Type B pancreatic cell (in vitro differentiated cells): Measurements from ENCODE around the gene LRRC34. TPM values are rescaled to one million over a fixed set of nuclear protein-coding genes. Genes with fewer than 3 reads are reported as not detected.

Experiments
- DNase-seq: peaks from one replicate; pipeline ENCODE4 v3.0.0; 2021; ENCODE audit warnings: mixed read lengths; ENCODE audit not compliant: unreplicated experiment; ENCODE audit errors: extremely low spot score
- H3K27ac Mint-ChIP-seq: 2 replicates; pipeline ENCODE4 v1.8.0; 2021; ENCODE audit warnings: mild to moderate bottlenecking, mixed read lengths
- H3K27me3 Mint-ChIP-seq: 2 replicates; pipeline ENCODE4 v1.8.0; 2021; ENCODE audit warnings: mixed read lengths
- H3K36me3 Mint-ChIP-seq: 2 replicates; pipeline ENCODE4 v1.8.0; 2021; ENCODE audit warnings: mixed read lengths
- H3K4me1 Mint-ChIP-seq: one replicate; pipeline ENCODE4 v1.8.0; 2021; ENCODE audit warnings: mixed read lengths; ENCODE audit not compliant: unreplicated experiment
- H3K4me3 Mint-ChIP-seq: 2 replicates; pipeline ENCODE4 v1.8.0; 2021; ENCODE audit warnings: mild to moderate bottlenecking, mixed read lengths
- H3K9me3 Mint-ChIP-seq: 2 replicates; pipeline ENCODE4 v1.8.0; 2021; ENCODE audit warnings: mixed read lengths
- long read RNA-seq: library from polyadenylated mRNA; unstranded; transcript quantifications from one replicate; pipeline ENCODE4 v2.0.0, GENCODE V29; 2020
- total RNA-seq: library from RNA; stranded (reverse); gene quantifications from 2 replicates; pipeline ENCODE4 v1.2.1, GENCODE V29; 2021; ENCODE audit warnings: low replicate concordance
- TF ChIP-seq, protein P1 (sequence below): fragments of 200-600 bp; sonication (generic); conservative IDR thresholded peaks from 2 replicates; pipeline ENCODE4 v1.5.0; 2021; ENCODE audit warnings: antibody characterized with exemption, mild to moderate bottlenecking

Gene LRRC34, protein sequence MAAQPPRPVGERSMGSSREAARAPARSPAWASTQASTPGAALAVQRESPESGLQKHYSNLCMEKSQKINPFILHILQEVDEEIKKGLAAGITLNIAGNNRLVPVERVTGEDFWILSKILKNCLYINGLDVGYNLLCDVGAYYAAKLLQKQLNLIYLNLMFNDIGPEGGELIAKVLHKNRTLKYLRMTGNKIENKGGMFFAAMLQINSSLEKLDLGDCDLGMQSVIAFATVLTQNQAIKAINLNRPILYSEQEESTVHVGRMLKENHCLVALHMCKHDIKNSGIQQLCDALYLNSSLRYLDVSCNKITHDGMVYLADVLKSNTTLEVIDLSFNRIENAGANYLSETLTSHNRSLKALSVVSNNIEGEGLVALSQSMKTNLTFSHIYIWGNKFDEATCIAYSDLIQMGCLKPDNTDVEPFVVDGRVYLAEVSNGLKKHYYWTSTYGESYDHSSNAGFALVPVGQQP
- total RNA-seq = 2.7 and 4.0 TPM in 2 replicates
- long read RNA-seq, partial matches to known transcripts = 0 of 3 reads
- long read RNA-seq, other reads (novel, unspliced or antisense) = 1 of 3 reads

DNA sequence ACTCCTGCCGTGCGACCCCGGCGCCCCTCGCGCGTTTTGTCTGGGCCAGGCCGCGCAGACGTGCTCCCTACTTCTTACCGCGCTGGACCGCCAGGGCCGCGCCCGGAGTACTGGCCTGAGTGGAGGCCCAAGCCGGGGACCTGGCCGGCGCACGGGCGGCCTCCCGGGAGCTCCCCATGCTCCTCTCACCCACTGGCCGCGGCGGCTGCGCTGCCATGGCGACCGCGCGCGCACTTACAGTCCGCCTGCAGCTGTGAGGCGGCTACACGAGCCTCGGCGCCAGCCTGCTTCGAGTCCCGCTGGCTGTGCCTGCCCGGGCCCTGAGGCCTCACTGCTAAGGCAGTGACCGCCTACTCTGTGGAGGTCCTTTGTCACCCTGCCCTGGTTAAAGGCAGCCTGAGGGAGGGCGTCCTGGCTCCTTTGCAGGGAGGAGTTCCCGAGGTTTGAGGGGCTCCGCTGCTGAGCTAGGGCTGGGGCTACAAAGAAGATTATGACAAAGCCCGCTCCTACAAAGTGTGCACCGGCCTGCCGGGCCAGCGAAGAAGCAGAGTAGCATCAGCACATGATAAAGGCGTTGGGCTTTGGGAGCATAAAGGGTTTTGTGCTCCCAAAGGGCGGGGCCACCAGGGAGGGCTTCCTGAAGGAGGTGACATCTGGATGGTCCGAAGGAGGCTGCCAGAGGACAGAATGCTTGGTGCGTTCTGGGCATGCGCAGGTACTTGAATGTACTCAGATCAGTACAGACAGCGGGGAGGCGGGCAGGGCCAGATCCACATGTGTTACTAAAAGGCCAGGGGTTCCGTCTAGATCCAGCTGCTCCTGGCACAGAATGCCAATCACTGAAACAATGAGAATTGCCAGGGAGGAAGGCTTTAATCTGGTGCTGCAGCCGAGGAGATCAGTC lies at the start of gene LRRC34, which contains the start of gene LRRIQ4:
Gene LRRC34, minus strand, starts transcription at position 573 of the 904 bp plus-strand sequence. Its CDS starts 356 bp downstream, at position 217.
Gene LRRIQ4, plus strand, starts transcription at position 539 of the 904 bp plus-strand sequence. CDS start 9,052 bp downstream, outside the sequence.
- peak within 1 kb of the TSS; percentile 92 for H3K4me3 Mint-ChIP-seq
- H3K36me3 Mint-ChIP-seq = peaks cover 3% of the 10 kb centered on the region
- DNase-seq = peak; percentile 80
- peak within 1 kb of the TSS; percentile 78 for H3K27ac Mint-ChIP-seq
- H3K27me3 Mint-ChIP-seq = peaks cover 7% of the 10 kb centered on the region
- peaks cover 5% of the 10 kb centered on the region for H3K9me3 Mint-ChIP-seq
- peaks cover 25% of the 10 kb centered on the region for H3K4me1 Mint-ChIP-seq
- TF ChIP-seq, protein P1, sequence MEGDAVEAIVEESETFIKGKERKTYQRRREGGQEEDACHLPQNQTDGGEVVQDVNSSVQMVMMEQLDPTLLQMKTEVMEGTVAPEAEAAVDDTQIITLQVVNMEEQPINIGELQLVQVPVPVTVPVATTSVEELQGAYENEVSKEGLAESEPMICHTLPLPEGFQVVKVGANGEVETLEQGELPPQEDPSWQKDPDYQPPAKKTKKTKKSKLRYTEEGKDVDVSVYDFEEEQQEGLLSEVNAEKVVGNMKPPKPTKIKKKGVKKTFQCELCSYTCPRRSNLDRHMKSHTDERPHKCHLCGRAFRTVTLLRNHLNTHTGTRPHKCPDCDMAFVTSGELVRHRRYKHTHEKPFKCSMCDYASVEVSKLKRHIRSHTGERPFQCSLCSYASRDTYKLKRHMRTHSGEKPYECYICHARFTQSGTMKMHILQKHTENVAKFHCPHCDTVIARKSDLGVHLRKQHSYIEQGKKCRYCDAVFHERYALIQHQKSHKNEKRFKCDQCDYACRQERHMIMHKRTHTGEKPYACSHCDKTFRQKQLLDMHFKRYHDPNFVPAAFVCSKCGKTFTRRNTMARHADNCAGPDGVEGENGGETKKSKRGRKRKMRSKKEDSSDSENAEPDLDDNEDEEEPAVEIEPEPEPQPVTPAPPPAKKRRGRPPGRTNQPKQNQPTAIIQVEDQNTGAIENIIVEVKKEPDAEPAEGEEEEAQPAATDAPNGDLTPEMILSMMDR = peak; percentile 40

DNA sequence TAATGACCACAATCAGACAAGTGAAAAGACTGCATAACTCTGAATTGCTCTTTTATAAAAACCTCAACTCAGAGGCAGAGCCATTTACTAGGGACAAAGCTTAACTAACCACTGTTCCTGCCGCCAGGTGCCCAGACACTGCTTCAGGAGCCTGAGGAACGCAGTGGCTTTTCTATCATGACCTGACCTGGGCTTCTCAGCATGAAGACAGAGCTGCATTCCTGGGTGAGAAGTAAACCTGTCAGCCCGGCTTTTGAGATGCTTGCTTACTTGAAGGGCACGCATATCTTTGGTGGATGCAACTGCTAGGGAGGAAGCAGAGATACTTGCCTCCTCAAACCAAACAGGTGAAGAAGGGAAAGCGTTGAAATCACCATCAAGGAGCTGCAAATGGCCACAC lies 49.2 kb upstream of the LRRC34 start:
- Mint-ChIP-seq H3K27ac (peak overlapping the region; percentile 9), H3K27me3 (no peaks in the 10 kb centered on the region), H3K36me3 (no peaks in the 10 kb centered on the region), H3K4me1 (no peaks in the 10 kb centered on the region), H3K4me3 (no peak overlapping the region), H3K9me3 (no peaks in the 10 kb centered on the region)
- no peak for DNase-seq
- TF ChIP-seq, protein P1 = no peak

DNA sequence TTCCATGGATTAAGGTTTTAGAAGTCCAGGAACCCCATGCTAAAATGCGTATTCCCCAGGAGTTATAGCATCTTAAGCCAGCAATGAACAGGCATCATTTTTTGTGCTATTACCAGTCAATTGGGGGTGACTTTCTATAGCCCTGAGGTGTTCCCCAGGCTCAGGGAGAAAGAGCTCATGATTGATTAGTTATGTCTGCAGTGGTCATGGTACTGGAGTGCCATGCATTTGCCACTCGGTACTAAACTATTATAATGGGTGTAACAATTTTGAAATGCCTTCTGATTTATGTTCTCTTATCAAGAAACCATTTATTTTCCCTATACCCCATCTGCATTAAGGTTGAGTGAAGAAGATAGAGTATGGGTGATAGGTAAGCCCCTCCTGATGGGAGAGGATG lies 45.1 kb upstream of the LRRC34 start:
- Mint-ChIP-seq H3K27ac (no peak overlapping the region), H3K36me3 (no peaks in the 10 kb centered on the region), H3K9me3 (no peaks in the 10 kb centered on the region), H3K4me1 (no peaks in the 10 kb centered on the region), H3K4me3 (no peak overlapping the region), H3K27me3 (no peaks in the 10 kb centered on the region)
- TF ChIP-seq, protein P1 = no peak
- DNase-seq = no peak

DNA sequence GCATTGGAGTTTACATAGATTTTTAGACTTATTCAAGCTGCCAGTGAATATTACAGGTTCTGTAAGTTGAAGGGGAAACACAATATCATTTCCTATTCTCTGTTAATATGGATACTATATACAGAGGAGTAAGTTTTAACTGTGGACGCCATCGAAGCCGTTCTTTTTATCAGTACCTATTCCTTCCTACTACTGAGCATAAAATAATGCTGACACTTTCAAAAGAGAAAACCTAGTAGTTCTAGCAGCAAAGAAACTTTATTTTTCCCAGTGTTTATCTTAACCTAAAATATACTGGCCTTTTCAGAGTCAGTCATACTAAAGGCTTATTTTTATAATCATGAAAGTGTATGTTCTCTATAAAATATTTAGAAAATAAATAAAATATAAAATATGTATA lies 42.8 kb upstream of the LRRC34 start:
- H3K4me1 Mint-ChIP-seq = no peaks in the 10 kb centered on the region
- no peaks in the 10 kb centered on the region for H3K9me3 Mint-ChIP-seq
- H3K4me3 Mint-ChIP-seq = no peak overlapping the region
- H3K27me3 Mint-ChIP-seq = no peaks in the 10 kb centered on the region
- TF ChIP-seq, protein P1 = no peak
- no peak overlapping the region for H3K27ac Mint-ChIP-seq
- DNase-seq = no peak
- H3K36me3 Mint-ChIP-seq = no peaks in the 10 kb centered on the region

DNA sequence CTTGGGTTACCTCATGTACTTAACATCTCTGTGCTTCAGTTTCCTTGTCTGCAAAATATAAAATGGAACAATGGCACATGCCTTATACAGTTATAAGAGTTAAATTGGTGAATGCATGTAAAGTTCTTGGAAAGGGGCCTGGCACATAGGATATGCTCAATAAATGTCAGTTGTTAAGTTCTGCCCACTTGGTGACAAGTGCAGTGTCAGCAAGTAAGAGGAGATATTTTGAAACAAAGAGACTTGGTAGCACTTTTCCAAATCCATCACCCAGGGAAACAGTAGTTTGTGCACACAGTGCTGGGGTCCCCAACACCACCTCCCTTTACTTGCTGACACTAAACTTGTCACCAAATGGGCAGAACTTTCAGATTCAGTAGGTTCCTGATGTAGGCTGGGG lies 37.9 kb upstream of the LRRC34 start:
- H3K4me3 Mint-ChIP-seq = no peak overlapping the region
- no peaks in the 10 kb centered on the region for H3K36me3 Mint-ChIP-seq
- H3K9me3 Mint-ChIP-seq = no peaks in the 10 kb centered on the region
- DNase-seq = no peak
- no peak overlapping the region for H3K27ac Mint-ChIP-seq
- no peaks in the 10 kb centered on the region for H3K27me3 Mint-ChIP-seq
- no peaks in the 10 kb centered on the region for H3K4me1 Mint-ChIP-seq
- TF ChIP-seq, protein P1 = no peak
